Thyroid gland (tissue), 4 donors: ENCODE results near the gene NHSL1.

Experiments
- CTCF ChIP-seq, 6 experiments: fragments of 200-600 bp in 3 of 6; fragments of 450-650 bp in 3 of 6; sonication (generic) in 3 of 6; IDR thresholded peaks; one replicate each; pipeline ENCODE4 v1.5.1; 2016 to 2019; ENCODE audit warnings: antibody characterized with exemption in 6 of 6, mild to moderate bottlenecking in 2 of 6, inconsistent platforms in 1 of 6, moderate library complexity in 1 of 6
- POLR2A ChIP-seq, 2 donors: fragments of 450-650 bp; IDR thresholded peaks; one replicate each; pipeline ENCODE4 v1.6.1; 2017; ENCODE audit warnings: antibody characterized with exemption in 2 of 2, mild to moderate bottlenecking in 2 of 2, moderate library complexity in 1 of 2

GRCh38 chr6:138455746-138456400 is 43.4 kb downstream of the NHSL1 start:
- no peak for TF ChIP-seq CTCF (IDR thresholded peaks at IDR 0.05)
- no peak for TF ChIP-seq POLR2A (IDR thresholded peaks at IDR 0.05)
